WTC11 (cell line): ENCODE results near the gene INPP4B. TPM values are rescaled to one million over a fixed set of nuclear protein-coding genes. Genes with fewer than 3 reads are reported as not detected.

Source experiments
- ATAC-seq: fragments of 200-7000 bp; cut with Tn5 transposase; 2 replicates; pipeline ENCODE4 v1.10.0; 2021; ENCODE audit warnings: mild to moderate bottlenecking, moderate library complexity
- CTCF ChIA-PET: fragments of 300-600 bp; sonication (Branson Sonifier 250); formaldehyde crosslinking; loops from one replicate; lab custom pipeline; 2021; ENCODE audit warnings: antibody characterized with exemption; lab: Charles Lee
- POLR2A ChIA-PET: fragments of 350-600 bp; sonication (Branson Sonifier 250); formaldehyde crosslinking; loops from one replicate; lab custom pipeline; 2021; ENCODE audit warnings: antibody characterized with exemption; lab: Charles Lee
- DNase-seq: peaks from one replicate; pipeline ENCODE4 v3.0.0; 2021; ENCODE audit warnings: low spot score
- H3K27ac Mint-ChIP-seq: 2 replicates; pipeline ENCODE4 v1.8.0; 2021; ENCODE audit warnings: mixed read lengths
- H3K27me3 Mint-ChIP-seq: 2 replicates; pipeline ENCODE4 v1.8.0; 2021; ENCODE audit warnings: low read depth, mild to moderate bottlenecking, moderate library complexity, mixed read lengths
- H3K36me3 Mint-ChIP-seq: 2 replicates; pipeline ENCODE4 v1.8.0; 2021; ENCODE audit warnings: mixed read lengths
- H3K4me1 Mint-ChIP-seq: 2 replicates; pipeline ENCODE4 v1.8.0; 2022; ENCODE audit warnings: mixed read lengths
- H3K4me3 Mint-ChIP-seq: 2 replicates; pipeline ENCODE4 v1.8.0; 2021; ENCODE audit warnings: mild to moderate bottlenecking, moderate library complexity, mixed read lengths
- H3K9me3 Mint-ChIP-seq: 2 replicates; pipeline ENCODE4 v1.8.0; 2021; ENCODE audit warnings: mixed read lengths
- ATF3 ChIP-seq: sonication (generic); formaldehyde crosslinking; conservative IDR thresholded peaks from 2 replicates; pipeline ENCODE4 v1.8.1; 2022; ENCODE audit warnings: mild to moderate bottlenecking, missing genetic modification reagents
- CREB1 ChIP-seq: sonication (generic); formaldehyde crosslinking; IDR thresholded peaks from 2 replicates; pipeline ENCODE4 v1.8.0; 2023; ENCODE audit warnings: mild to moderate bottlenecking, missing genetic modification reagents
- CREM ChIP-seq: sonication (generic); formaldehyde crosslinking; IDR thresholded peaks from 2 replicates; pipeline ENCODE4 v1.8.1; 2022; ENCODE audit warnings: mild to moderate bottlenecking, missing genetic modification reagents, moderate library complexity
- ERG ChIP-seq: fragments of 250-450 bp; sonication (Bioruptor Pico); IDR thresholded peaks from 2 replicates; pipeline ENCODE4 v1.8.0; 2021; ENCODE audit warnings: mild to moderate bottlenecking
- ESRRA ChIP-seq: sonication (generic); formaldehyde crosslinking; IDR thresholded peaks from 2 replicates; pipeline ENCODE4 v1.8.1; 2022; ENCODE audit warnings: mild to moderate bottlenecking, missing genetic modification reagents, borderline replicate concordance
- GABPB1 ChIP-seq: sonication (generic); formaldehyde crosslinking; IDR thresholded peaks from 2 replicates; pipeline ENCODE4 v1.8.1; 2023; ENCODE audit warnings: mild to moderate bottlenecking, missing genetic modification reagents
- GTF2I ChIP-seq: fragments of 250-450 bp; sonication (Bioruptor Pico); conservative IDR thresholded peaks from 2 replicates; pipeline ENCODE4 v1.4.0; 2021; ENCODE audit warnings: mild to moderate bottlenecking
- MLX ChIP-seq: sonication (generic); formaldehyde crosslinking; IDR thresholded peaks from 2 replicates; pipeline ENCODE4 v1.8.1; 2023; ENCODE audit warnings: mild to moderate bottlenecking, missing genetic modification reagents, moderate library complexity
- SOX15 ChIP-seq: fragments of 250-450 bp; sonication (Bioruptor Pico); IDR thresholded peaks from 2 replicates; pipeline ENCODE4 v1.9.0; 2021; ENCODE audit warnings: mild to moderate bottlenecking
- ZMAT4 ChIP-seq: fragments of 250-450 bp; sonication (Bioruptor Pico); IDR thresholded peaks from 2 replicates; pipeline ENCODE4 v1.9.0; 2021; ENCODE audit warnings: mild to moderate bottlenecking
- ZNF263 ChIP-seq: sonication (generic); formaldehyde crosslinking; IDR thresholded peaks from 2 replicates; pipeline ENCODE4 v1.8.1; 2022; ENCODE audit warnings: low read depth, mild to moderate bottlenecking, moderate library complexity, missing genetic modification reagents
- ZNF281 ChIP-seq: sonication (generic); formaldehyde crosslinking; IDR thresholded peaks from 2 replicates; pipeline ENCODE4 v1.8.0; 2023; ENCODE audit warnings: mild to moderate bottlenecking, missing genetic modification reagents
- ZNF396 ChIP-seq: fragments of 250-450 bp; sonication (Bioruptor Pico); IDR thresholded peaks from 2 replicates; pipeline ENCODE4 v1.8.0; 2021; ENCODE audit warnings: mild to moderate bottlenecking, moderate library complexity, borderline replicate concordance
- ZNF512 ChIP-seq: sonication (generic); formaldehyde crosslinking; IDR thresholded peaks from 2 replicates; pipeline ENCODE4 v1.8.1; 2022; ENCODE audit warnings: missing genetic modification reagents, borderline replicate concordance
- ZNF532 ChIP-seq: fragments of 250-450 bp; sonication (Bioruptor Pico); IDR thresholded peaks from 2 replicates; pipeline ENCODE4 v1.9.0; 2021; ENCODE audit warnings: mild to moderate bottlenecking, borderline replicate concordance
- ZSCAN18 ChIP-seq: fragments of 250-450 bp; sonication (Bioruptor Pico); IDR thresholded peaks from 2 replicates; pipeline ENCODE4 v2.1.2; 2022; ENCODE audit warnings: mild to moderate bottlenecking, moderate library complexity
- total RNA-seq: library from RNA; stranded (reverse); gene quantifications from 3 replicates; pipeline ENCODE4 v1.2.3, GENCODE V29; 2021

The INPP4B gene
- total RNA-seq, 1 experiment from 2014 or later = 0.92 TPM

- Mint-ChIP-seq H3K27ac (no peak overlapping the region), H3K27me3 (no peaks in the 10 kb centered on the region), H3K4me3 (no peak overlapping the region), H3K4me1 (no peaks in the 10 kb centered on the region), H3K36me3 (no peaks in the 10 kb centered on the region), H3K9me3 (no peaks in the 10 kb centered on the region; the same call in 1 of the 2 replicates)
- TF ChIP-seq MLX (CRISPR knock-in tag) = no peak
- TF ChIP-seq ZNF263 (CRISPR knock-in tag) = no peak
- no peak for TF ChIP-seq ZNF396
- POLR2A ChIA-PET = no interaction called here
- CTCF ChIA-PET = no interaction called here
- DNase-seq (no peak), ATAC-seq (no peak)
These were observed 754.4 kb downstream of the INPP4B start for GRCh38 chr4:142091691-142092182.

- POLR2A ChIA-PET = no interaction called here
These were observed 755.0 kb downstream of the INPP4B start for GRCh38 chr4:142091085-142091513.

More at GRCh38 chr4:142091085-142091513, 755.0 kb downstream of the INPP4B start:
- CTCF ChIA-PET = no interaction called here
- Mint-ChIP-seq H3K9me3 (no peaks in the 10 kb centered on the region; the same call in 1 of the 2 replicates), H3K36me3 (no peaks in the 10 kb centered on the region), H3K4me3 (no peak overlapping the region), H3K27me3 (no peaks in the 10 kb centered on the region), H3K4me1 (no peaks in the 10 kb centered on the region), H3K27ac (no peak overlapping the region)
- no peak for TF ChIP-seq ATF3 (CRISPR knock-in tag)
- no peak for TF ChIP-seq ERG (CRISPR knock-in tag)
- TF ChIP-seq ZNF281 (CRISPR knock-in tag) = no peak
- TF ChIP-seq GABPB1 (CRISPR knock-in tag) = no peak
- no peak for TF ChIP-seq CREB1 (CRISPR knock-in tag)
- no peak for TF ChIP-seq ZNF512
- no peak for TF ChIP-seq ESRRA (CRISPR knock-in tag)
- TF ChIP-seq ZNF532 = no peak
- no peak for TF ChIP-seq GTF2I
- no peak for TF ChIP-seq ZSCAN18 (CRISPR knock-in tag)
- TF ChIP-seq CREM (CRISPR knock-in tag) = no peak
- TF ChIP-seq SOX15 (CRISPR knock-in tag) = no peak
- TF ChIP-seq ZMAT4 (CRISPR knock-in tag) = no peak
- DNase-seq (no peak), ATAC-seq (no peak)
